ENCODE measurements around the gene SPDYE5.
"Not testable (repeated sequence)": the region's sequence is repeated elsewhere in the genome, so short reads cannot be mapped to it uniquely, and the experiment has no call there.

Gene SPDYE5

GRCh38 chr7:75492020-75492419 lies at the start of gene SPDYE5:
Gene SPDYE5, plus strand, starts transcription at chr7:75492320. Its CDS starts 1,728 bp downstream, at chr7:75494048.
- not testable (repeated sequence) for DNase-seq

DNA sequence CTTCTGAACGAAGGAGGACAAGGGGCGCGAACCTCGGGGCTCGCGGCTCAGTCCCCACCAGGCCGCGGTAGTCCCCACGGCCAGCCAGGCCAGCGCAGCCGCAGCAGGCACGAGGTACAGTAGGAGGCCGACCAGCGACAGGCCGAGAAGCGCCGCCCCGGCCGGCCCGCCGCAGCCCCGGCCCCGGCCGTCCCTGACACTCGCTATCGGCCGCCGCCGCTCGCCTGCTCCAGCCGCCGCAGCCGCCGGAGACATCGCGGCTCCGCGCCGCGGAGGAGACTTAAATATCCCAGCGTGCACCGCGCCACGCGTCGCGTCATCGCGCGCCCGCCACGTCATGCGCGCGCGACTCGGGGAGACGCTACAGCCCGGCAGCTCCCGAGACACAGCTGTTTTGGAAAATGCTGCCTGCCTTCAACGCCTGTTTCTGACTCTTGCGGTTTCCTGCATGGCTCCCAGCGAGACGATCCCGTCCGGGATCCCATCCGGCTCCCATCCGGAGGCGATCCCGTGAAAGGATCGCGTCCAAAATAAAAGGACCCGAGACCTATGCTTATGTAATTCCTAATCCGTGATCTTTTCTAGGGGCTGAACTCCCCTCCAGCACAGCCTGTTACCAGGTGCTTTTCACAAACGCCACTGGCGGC lies 49.5 kb upstream of the SPDYE5 start:
- DNase-seq: not testable (repeated sequence)

DNA sequence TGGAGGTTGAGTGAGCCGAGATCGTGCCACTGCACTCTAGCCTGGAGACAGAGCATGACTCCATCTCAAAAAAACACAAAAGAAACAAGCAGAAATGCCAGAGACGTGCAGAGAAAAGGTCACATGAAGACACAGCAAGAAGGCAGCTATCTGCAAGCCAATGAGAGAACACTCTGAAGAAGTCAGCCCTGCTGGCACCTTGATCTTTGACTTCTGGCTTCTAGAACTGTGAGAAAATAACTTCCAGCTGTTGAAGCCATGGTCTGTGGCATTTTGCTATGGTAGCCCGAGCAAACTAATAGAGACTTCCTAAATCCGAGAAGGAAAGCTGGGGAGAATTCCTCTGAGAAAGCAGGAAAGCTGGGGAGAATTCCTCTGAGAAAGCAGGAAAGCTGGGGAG lies 42.2 kb upstream of the SPDYE5 start:
- not testable (repeated sequence) for DNase-seq

DNA sequence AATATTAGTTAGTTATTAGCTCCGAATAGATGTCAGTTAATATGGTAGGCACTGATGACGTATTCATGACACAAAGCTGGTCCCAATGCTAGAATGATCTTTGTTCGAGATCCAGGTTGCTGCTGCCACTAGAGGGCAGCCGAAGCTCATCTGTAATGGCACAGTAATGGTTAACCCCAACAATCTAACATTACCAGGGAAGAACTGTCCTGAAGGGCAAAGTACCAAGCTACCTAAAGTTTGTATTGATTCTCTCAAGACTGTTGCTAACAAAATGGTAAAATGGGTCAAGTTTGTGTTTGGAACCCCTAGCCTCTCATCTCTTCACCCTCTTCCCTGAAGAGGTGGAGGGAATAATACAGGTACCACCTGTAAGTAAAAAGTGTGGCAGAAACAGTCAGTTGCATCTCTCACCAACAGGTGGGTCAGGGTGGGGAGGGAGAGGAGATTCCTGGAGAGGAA lies 39.6 kb upstream of the SPDYE5 start:
- DNase-seq: not testable (repeated sequence)

- DNase-seq: not testable (repeated sequence)
These were observed 35.7 kb upstream of the SPDYE5 start for GRCh38 chr7:75456403-75456802.

GRCh38 chr7:75458034-75458433 lies 34.1 kb upstream of the SPDYE5 start:
- DNase-seq: not testable (repeated sequence)

DNA sequence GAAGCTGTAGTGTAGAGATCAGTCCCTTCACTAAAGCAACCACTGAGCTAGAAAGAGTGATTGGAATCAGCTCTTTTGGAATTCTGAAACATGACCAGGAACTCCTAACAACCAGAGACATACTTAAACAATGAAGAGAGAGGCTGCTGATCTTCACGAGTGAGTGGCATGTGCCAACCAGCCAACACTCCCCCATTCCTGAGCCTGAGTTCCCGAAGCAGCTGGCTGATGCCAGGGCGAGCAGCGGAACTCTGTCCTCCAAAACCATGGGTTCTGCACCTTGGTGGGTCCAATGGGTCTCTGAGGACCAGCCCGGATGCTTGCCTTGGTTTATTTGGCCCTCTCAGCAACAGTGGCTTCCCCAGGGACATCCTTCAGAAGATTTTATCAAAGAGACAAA lies 31.6 kb upstream of the SPDYE5 start:
- DNase-seq: not testable (repeated sequence)

DNA sequence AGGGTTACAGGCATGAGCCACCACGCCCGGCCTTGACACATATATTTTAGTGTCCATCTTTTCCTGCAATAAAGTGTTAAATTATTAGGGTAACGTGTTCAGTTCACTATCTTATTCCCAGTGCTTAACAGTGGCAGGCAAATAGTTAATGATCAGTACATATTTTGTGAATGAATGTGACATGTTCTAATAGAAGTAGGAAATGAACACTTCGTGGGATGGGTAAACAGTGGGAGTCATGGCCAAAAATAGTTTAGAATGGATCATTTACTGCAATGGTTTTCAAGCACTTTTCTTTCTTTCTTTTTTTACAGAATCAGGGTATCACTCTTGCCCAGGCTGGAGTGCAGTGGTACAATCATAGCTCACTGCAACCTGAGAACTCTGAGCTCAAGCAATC lies 22.0 kb upstream of the SPDYE5 start:
- not testable (repeated sequence) for DNase-seq

DNA sequence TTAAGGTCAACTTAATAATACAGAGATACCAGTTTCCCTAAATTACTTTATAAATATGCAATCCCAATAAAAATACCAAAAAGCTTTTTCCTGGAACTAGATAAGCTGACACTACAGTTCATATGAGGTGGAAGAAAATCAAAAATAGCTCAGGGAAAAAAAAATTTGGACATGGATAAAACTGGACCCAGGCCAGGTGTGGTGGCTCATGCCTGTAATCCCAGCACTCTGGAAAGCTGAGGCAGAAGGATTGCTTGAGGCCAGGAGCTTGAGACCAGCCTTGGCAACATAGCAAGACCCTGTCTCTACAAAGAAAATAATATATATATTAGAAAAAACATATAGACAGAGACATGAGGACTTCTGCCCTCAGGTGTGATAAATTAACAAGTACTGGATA lies 14.7 kb upstream of the SPDYE5 start:
- DNase-seq: not testable (repeated sequence)

GRCh38 chr7:75480313-75480712 lies 11.8 kb upstream of the SPDYE5 start:
- not testable (repeated sequence) for DNase-seq

DNA sequence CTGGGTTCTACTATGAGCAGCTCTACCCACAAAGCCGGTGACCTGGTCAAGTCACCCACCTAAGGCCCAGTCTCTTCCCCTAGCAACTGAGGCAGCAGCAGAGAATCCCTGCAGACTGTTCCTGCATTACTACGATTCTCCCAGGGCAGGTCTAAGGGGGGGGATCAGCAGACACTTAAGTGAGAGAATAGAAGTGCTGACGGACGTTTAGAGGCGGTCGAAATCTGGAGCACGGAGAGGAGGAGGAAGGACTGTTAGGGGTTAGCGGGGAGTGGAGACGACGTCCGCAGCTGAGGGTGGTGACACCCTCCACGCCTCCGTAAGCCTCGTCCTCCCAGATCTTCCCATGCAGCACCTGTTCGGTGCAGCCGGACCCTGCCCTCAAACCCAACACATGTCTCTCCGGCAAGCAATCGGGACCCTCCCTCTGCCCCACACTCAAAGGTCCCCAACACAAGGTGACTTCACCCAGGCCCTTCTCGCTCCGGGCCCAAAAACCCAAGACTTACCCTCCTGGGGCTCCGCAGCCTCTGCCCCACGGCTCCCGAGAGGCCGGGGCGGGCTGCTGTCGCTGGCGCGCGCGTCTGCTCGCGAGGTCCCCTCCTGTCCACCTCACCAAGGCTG lies 6.7 kb upstream of the SPDYE5 start:
- DNase-seq: peak; percentile 35

DNA sequence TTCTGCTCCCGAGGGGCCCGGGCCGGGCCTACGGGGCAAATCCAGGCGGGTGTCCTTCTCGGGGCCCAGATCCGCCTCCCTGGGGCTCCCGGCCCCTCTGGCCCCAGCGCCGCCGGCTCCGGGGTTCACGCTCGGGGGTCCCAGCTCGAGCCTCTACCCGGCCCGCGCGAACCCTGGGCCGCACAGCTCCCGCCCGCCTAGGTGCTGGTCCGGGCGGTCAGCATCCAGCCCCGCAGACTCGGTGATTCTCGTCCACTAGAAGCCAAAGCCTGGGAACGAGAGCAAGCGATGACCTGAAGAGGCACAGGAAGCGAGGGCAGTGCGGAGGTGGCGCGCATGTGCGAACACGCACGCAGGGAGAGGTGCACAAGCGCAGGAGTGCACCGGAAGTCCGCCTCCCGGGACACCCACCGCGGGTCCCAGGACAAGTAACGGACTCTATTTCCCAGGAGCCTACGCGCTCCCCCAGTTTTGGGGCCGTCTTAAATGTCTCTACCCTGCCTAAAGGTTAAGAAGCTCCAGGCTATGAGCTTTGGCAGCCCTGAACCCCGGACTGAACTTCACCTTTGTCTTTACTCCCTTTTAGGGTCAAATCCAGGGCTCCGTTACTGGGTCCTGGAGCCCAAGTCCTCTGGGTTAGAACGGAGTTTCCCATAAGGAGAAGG lies 6.0 kb upstream of the SPDYE5 start, which contains the start of gene POM121C:
Gene POM121C (minus strand): TSS at position 321 of the 665 bp plus-strand sequence. CDS start 44,803 bp downstream, outside the sequence.
- peak; percentile 93 for DNase-seq

- not testable (repeated sequence) for DNase-seq
These were observed 16.9 kb downstream of the SPDYE5 start for GRCh38 chr7:75509033-75509432.

DNA sequence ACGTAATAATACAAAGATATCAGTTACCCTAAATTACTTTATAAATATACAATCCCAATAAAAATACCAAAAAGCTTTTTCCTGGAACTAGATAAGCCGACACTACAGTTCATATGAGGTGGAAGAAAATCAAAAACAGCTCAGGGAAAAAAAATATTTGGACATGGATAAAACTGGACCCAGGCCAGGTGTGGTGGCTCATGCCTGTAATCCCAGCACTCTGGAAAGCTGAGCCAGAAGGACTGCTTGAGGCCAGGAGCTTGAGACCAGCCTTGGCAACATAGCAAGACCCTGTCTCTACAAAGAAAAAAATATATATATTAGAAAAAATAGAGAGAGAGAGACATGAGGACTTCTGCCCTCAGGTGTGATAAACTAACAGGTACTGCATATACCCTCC lies 26.7 kb downstream of the SPDYE5 start:
- not testable (repeated sequence) for DNase-seq

DNA sequence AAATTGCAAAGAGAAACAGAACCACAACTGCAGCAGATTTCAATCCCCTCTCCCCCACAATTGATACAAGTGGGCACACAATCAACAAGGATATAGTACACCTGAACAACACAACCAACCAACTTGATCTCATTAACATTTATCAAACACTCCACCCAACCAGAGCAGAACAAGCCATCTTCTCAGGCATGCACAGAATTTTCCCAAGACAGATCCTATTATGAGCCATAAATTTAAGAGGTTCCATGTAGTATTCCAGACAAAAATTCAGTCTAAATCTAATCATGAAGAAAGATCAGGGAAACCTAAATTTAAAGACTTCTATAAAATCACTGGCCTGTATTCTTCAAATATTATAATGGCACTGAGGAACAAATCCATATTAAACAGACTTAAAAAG lies 29.6 kb downstream of the SPDYE5 start:
- not testable (repeated sequence) for DNase-seq

DNA sequence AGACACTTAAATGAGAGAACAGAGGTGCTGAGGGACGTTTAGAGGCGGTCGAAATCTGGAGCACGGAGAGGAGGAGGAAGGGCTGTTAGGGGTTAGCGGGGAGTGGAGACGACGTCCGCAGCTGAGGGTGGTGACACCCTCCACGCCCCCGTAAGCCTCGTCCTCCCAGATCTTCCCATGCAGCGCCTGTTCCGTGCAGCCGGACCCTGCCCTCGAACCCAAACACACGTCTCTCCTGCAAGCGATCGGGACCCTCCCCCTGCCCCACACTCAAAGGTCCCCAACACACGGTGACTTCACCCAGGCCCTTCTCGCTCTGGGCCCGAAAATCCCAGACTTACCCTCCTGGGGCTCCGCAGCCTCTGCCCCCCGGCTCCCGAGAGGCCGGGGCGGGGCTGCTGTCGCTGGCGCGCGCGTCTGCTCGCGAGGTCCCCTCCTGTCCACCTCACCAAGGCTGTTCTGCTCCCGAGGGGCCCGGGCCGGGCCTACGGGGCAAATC lies 35.2 kb downstream of the SPDYE5 start:
- peak; percentile 30 for DNase-seq

GRCh38 chr7:75531359-75531821 lies 39.3 kb downstream of the SPDYE5 start:
- DNase-seq: no peak

DNA sequence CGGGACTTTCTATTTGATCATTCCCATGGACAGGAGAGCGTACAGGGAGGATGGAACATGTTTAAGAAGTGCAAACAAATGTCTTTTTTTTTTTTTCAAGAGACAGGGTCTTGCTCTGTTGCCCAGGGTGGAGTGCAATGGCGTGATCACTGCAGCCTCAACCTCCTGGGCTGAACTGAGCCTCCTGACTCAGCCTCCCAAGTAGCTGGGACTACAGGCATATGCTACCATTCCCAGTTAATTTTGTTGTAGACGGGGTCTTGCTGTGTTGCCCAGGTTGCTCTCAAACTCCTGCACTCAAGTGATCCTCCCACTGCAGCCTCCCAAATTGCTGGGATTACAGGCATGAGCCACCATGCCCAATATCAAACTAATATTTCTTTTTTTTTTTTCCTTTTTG lies 40.5 kb downstream of the SPDYE5 start:
- no peak for DNase-seq

- DNase-seq: no peak
These were observed 41.8 kb downstream of the SPDYE5 start for GRCh38 chr7:75533926-75534325.

- no peak for DNase-seq
These were observed 42.7 kb downstream of the SPDYE5 start for GRCh38 chr7:75534727-75535307.

DNA sequence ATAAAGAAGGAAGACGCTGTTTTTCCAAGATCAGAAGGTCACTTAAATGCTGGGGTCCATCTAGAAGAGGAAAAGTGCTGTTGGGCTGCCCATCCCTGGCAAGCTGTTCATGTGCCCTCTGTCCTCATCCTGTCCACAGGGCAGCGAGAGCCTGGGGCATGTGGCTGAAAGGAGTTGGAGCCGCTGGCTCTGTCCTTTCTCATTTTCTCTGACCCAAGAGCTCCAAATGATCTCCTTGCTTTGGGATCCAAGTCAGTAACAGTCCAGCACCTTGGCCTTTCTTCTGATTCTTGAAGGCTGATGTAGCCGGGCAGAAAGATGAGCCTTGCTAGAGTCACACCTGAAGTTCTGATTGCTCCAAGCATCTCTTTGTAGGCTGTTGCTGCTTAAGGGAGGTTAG lies 44.4 kb downstream of the SPDYE5 start:
- DNase-seq: peak; percentile 2

- peak; percentile 9 for DNase-seq
These were observed 44.9 kb downstream of the SPDYE5 start for GRCh38 chr7:75536940-75537538.

DNA sequence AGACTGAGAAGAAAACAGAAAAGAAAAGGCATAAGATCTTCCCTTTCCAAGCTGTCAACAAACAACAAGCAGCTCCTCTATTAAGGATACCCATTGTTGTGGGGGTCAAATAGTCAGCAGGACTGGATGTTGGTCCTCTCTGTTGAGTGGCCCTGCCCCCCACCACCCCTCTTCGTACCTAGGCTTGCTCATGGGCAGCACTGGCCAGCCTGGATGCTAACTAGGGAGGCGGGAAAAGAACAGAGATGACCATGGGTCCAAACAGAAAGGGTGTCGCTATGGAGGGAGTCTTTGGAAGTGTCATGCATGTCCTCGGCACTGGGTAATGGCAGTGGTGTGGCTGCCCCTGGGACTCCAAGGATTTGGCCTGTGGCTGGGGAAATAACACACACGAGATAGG lies 45.6 kb downstream of the SPDYE5 start:
- no peak for DNase-seq

Data from stimulated activated CD8-positive, alpha-beta memory T cell treated with anti-CD3 and anti-CD28 coated beads, Interleukin-4, amount 100 ng/mL, for 48 hours (primary cell).